LNCAP (cell line): ENCODE measurements around the gene EIF3J.
A peak's percentile ranks its signal among the peaks of the same experiment; 100 is the strongest.

Experiments
- CTCF ChIP-seq: fragments of 450-650 bp; IDR thresholded peaks from 2 replicates; pipeline ENCODE4 v1.5.1; 2017; ENCODE audit warnings: mild to moderate bottlenecking

EIF3J gene

GRCh38 chr15:44532689-44533088, 4.3 kb upstream of the EIF3J start:
- TF ChIP-seq CTCF, result no peak; the same call in 1 of the 2 replicates

DNA sequence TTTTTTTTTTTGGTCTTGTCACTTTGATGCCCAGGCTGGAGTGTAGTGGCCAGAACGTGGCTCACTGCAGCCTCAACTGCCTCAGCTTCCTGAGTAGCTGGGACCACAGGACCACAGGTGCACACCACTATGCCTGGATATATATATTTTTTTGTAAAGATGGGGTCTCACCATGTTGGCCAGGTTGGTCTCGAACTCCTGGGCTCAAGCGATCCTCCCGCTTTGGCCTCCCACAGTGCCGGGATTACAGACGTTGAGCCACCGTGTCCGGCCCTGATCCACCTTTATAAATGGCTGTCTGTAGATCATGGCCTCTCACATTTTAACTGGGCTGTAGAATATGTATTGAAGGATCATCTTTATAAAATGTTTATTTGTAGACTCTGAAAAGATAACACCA, 1.9 kb upstream of the EIF3J start:
- TF ChIP-seq CTCF, result no peak

- no peak for TF ChIP-seq CTCF
Observed at GRCh38 chr15:44535523-44536301, 1.2 kb upstream of the EIF3J start.

DNA sequence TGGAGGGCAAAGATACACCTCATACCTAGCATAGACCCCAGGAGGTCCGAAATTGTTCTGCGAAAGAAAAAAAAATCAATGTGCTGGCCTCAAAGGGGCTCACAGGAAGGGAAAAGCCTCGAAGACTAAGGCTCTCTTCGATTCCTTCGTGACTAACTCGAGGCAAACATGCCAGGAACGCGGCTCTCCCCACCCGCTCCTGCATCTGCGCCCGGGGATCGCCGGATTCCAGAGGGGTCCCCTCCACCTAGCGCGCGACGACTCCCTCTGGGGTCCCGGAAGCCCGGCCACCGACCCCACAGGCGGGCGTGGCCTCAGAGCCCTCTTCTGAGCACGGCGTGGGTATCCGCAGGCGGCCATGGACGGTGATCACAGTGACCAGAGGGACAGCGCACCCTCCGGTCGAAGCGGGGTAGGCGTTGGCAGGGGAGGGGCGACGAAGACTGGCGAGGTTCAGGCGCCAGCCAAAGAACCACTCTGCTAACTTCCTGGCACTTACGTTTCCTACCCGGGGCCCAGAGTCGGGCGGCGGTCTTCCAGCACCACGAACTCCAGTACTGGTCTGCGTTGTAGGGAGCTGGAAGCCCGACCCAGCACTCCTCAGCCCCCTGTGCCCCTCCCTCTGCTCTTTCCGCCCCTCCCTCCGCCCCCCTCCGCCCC, 515 bp upstream of the EIF3J start:
- TF ChIP-seq CTCF, result peak; percentile 29; the same call in 1 of the 2 replicates

DNA sequence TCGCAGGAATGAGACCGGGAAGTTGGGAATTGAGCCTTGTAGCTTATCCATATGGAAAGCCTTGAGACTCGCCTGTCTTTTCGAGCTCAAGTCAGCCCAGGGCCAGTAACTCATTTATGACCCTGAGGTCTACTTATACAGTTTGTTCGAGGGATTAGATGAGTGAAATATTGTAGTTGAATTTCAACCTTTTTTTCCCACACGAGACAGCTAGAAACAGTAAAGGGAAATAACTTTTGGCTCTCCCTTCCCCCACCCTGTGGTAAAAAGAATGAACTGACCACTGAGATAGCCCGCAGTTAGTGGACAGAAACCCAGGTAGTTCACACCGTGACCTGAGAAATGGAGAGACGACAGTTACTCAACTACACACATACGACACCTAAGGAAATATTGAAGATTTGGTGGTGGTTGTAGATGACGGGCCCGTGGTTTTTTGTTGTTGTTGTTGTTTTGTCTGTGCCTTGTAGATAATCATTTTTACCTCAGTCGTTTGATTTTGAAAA, 841 bp downstream of the EIF3J start:
- TF ChIP-seq CTCF, result no peak

DNA sequence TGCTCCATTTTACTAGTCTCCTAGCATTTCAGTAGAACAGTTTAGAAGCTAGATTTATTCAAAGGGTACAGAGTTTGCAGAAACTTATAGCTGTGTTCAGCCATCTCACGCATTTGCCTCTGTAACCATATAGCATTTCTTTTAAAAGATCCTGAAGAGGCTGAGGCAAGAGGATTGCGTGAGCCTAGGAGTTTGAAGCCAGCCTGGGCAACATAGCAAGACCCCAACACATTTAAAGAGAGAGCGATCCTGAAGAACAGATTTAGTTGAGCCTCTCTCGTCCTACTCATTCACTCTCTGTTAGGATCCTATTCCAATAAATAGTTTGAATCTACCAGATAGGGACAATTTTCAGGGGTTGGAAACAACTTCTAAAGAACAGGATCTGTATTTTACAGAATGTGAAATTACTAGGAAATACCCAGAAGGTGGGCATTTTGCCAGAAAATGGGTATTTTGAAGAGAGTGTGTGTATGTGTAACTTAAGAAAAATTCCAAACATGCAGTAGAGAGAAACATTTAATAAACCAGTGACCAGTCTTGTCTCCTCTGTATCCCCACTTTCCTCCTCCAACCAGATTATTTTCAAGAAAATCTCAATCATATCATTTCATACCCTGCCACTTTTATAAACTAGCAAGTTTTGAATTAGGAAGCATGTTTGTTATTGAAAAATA, 4.5 kb downstream of the EIF3J start:
- no peak for TF ChIP-seq CTCF

GRCh38 chr15:44542596-44542995, 5.6 kb downstream of the EIF3J start:
- no peak for TF ChIP-seq CTCF
